Kidney epithelial cell (primary cell): ENCODE results near the gene STOML1. TPM values are rescaled to one million over a fixed set of nuclear protein-coding genes. Genes with fewer than 3 reads are reported as not detected.
A peak's percentile ranks its signal among the peaks of the same experiment; 100 is the strongest.

Source experiments
- DNase-seq: peaks from one replicate; pipeline ENCODE4 v3.0.0-alpha.2; 2010; ENCODE audit warnings: low read depth
- H3K27me3 ChIP-seq: 2 replicates; pipeline ENCODE4 v1.6.0; 2011; ENCODE audit warnings: low read length; ENCODE audit not compliant: control insufficient read depth, insufficient read depth
- H3K36me3 ChIP-seq: 2 replicates; pipeline ENCODE4 v1.5.1; 2011; ENCODE audit warnings: low read length; ENCODE audit not compliant: control insufficient read depth, insufficient read depth
- H3K4me3 ChIP-seq: 2 replicates; pipeline ENCODE4 v1.5.1; 2011; ENCODE audit warnings: low read depth, mild to moderate bottlenecking, control low read depth, low read length
- total RNA-seq: library from RNA; depleted of rRNA; stranded (reverse); fragments of >200 nt; gene quantifications from 2 replicates; pipeline ENCODE4 v1.2.3, GENCODE V29; 2015
- TF ChIP-seq, protein P1 (sequence below): IDR thresholded peaks from 2 replicates; pipeline ENCODE4 v1.5.1; 2011; ENCODE audit warnings: mild to moderate bottlenecking, moderate library complexity, low read length, control low read depth, inconsistent platforms; ENCODE audit not compliant: insufficient read depth, poor library complexity, severe bottlenecking

STOML1 gene
- total RNA-seq, 1 donor from 2014 or later = 18.3 TPM

DNA sequence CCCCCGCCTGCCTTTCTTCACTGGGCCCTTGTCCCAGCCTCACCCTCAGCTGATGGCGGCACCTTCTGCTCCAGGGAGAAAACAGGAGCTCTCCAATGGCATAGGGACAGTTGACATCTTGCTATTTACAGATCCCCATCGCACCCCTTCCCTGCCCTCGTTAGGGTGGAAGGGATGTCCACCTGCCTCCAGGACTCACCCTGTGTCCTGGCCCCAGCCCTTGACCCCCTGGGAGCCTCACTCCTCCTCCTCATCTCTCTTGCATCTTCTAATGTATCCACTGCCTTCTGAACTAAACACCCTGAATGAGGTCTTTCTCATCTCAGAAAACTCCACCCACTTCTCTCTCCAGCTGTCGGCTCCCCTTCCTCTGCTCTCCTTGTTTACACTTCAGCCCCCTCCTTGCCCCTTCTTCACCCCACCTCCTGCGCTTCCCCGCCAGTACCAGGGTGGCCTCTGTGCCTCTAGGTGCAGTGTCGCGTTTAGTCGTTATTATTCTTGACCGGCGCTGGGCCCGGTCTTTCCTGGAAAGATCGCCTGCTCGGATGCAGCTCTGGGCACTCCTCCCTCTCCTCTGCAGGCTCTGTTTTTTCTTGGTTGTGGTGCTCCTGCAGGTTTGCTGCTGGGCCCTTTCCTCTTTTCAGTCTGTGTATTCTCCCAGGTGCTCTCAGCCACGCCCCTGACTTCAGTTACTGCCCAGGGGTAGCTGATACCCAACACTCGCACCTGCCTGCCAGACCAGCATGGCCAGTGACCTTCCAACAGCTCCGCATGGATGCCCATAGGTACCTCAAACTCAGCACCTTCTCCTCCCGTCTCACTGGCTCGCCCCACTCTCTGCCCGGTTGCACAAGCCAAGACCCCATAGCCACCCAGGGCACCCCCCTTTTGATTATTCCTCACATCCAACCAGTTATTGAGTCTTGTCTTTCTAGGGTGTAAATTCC is 45.3 kb upstream of the STOML1 start:
- no peaks in the 10 kb centered on the region for H3K27me3 ChIP-seq
- H3K36me3 ChIP-seq = peaks cover 6% of the 10 kb centered on the region
- DNase-seq = no peak
- no peak overlapping the region for H3K4me3 ChIP-seq
- TF ChIP-seq, protein P1, sequence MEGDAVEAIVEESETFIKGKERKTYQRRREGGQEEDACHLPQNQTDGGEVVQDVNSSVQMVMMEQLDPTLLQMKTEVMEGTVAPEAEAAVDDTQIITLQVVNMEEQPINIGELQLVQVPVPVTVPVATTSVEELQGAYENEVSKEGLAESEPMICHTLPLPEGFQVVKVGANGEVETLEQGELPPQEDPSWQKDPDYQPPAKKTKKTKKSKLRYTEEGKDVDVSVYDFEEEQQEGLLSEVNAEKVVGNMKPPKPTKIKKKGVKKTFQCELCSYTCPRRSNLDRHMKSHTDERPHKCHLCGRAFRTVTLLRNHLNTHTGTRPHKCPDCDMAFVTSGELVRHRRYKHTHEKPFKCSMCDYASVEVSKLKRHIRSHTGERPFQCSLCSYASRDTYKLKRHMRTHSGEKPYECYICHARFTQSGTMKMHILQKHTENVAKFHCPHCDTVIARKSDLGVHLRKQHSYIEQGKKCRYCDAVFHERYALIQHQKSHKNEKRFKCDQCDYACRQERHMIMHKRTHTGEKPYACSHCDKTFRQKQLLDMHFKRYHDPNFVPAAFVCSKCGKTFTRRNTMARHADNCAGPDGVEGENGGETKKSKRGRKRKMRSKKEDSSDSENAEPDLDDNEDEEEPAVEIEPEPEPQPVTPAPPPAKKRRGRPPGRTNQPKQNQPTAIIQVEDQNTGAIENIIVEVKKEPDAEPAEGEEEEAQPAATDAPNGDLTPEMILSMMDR = no peak

GRCh38 chr15:74036271-74037170 is 44.4 kb upstream of the STOML1 start:
- TF ChIP-seq, protein P1 = peak; percentile 63
- no peak overlapping the region for H3K4me3 ChIP-seq
- no peaks in the 10 kb centered on the region for H3K27me3 ChIP-seq
- peaks cover 6% of the 10 kb centered on the region for H3K36me3 ChIP-seq
- DNase-seq = peak; percentile 23

- H3K27me3 ChIP-seq = no peaks in the 10 kb centered on the region
- no peak for DNase-seq
- no peak overlapping the region for H3K4me3 ChIP-seq
- TF ChIP-seq, protein P1 = no peak
- peaks cover 6% of the 10 kb centered on the region for H3K36me3 ChIP-seq
Observed at GRCh38 chr15:74035121-74036017, 43.3 kb upstream of the STOML1 start.

DNA sequence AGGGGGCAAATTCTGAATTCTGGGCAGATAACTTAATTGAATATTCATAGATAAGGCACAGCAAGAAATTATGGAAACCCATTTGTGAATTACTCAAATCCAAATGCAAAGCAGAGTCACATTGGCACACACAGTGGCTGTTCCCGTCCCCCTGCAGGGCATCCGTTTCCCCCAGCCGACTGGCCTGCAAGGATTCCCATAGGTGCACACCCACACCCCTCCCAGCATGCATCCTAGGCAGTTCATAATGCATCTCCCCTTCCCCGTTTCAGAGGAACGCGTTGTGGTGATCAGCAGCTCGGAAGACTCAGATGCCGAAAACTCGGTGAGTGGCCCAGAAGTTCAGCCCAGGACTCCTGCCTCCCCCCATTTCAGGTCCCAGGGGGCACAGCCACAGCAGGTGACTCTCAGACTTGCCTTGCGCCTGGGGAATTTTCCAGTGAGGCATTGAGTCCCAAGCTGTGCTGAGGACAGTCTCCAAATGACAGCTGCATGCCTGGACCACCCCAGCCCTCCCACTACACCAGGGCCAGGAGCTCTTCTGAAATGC is 42.2 kb upstream of the STOML1 start:
- H3K36me3 ChIP-seq = peaks cover 6% of the 10 kb centered on the region
- no peak overlapping the region for H3K4me3 ChIP-seq
- TF ChIP-seq, protein P1 = no peak
- DNase-seq = no peak
- no peaks in the 10 kb centered on the region for H3K27me3 ChIP-seq
